Ectodermal cell (in vitro differentiated cells): ENCODE data around the gene LRRC4.
A peak's percentile ranks its signal among the peaks of the same experiment; 100 is the strongest.

Experiments
- H3K27ac ChIP-seq: 2 replicates; pipeline ENCODE4 v1.7.0; 2013; ENCODE audit warnings: mild to moderate bottlenecking, low read depth, low read length; ENCODE audit not compliant: insufficient read depth, poor library complexity, severe bottlenecking
- H3K27me3 ChIP-seq: 2 replicates; pipeline ENCODE4 v1.7.0; 2013; ENCODE audit warnings: mild to moderate bottlenecking, low read length; ENCODE audit not compliant: insufficient read depth, control insufficient read depth, poor library complexity, severe bottlenecking
- H3K36me3 ChIP-seq: one replicate; pipeline ENCODE4 v1.7.0; 2013; ENCODE audit warnings: low read length; ENCODE audit not compliant: control insufficient read depth, insufficient read depth
- H3K4me1 ChIP-seq: one replicate; pipeline ENCODE4 v1.7.0; 2013; ENCODE audit warnings: low read length; ENCODE audit not compliant: control insufficient read depth, insufficient read depth
- H3K4me3 ChIP-seq: 2 replicates; pipeline ENCODE4 v1.7.0; 2013; ENCODE audit warnings: low read depth, low read length, control low read depth; ENCODE audit not compliant: insufficient read depth
- H3K9me3 ChIP-seq: 2 replicates; pipeline ENCODE4 v1.7.0; 2013; ENCODE audit warnings: mild to moderate bottlenecking, low read length, moderate library complexity; ENCODE audit not compliant: control insufficient read depth
- WGBS, 2 experiments: methylation state at CpG; one replicate each; pipeline ENCODE4 v1.1.7; 2013; ENCODE audit warnings: missing lambda C conversion rate in 2 of 2; 5-methylcytosine and 5-hydroxymethylcytosine counted together

Gene LRRC4

DNA sequence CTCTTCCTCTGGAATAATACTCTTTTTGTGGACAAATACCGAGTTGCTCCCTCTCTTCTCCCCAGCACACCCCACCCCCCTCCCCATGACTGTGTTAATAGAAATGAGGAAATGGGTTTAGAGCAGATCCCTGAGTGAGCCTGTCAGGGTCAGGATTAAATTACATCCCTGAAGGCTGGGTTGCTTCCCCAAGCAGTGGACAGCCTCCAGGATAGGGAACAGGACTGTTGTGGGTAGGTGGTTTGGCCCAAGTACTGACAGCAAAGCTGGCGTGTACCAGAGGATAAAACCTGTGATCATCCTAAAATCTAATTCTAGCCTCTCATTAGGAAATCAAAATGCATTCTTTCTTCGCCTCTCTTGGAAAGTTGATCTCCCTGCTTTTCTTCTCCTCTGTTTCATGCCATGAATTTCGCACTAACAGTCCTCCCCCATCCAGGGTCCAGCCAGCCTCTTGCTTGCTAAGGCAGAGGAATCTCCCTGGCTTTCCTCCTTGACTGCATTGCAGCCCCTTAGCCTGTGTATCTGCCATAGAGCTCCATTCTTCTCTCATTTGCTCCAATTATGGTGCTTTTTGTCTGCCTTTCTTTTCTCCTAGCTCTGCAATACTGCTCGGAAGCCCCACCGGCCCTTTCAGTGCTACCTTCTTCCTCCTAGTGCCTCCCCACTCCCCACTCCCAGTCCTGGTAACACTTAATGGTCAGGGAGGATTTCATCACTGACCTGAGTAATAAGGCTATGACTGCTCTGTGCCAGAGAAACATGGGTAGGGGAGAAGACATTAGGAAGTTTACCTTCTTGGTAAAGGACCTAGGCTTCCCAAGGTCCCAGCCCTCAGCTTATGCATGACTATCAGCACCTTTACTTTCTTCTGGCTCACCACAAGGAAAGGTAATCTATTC lies 8.4 kb downstream of the LRRC4 start:
- H3K4me3 ChIP-seq = no peak overlapping the region
- no peaks in the 10 kb centered on the region for H3K36me3 ChIP-seq
- H3K27ac ChIP-seq = no peak overlapping the region
- H3K27me3 ChIP-seq = no peaks in the 10 kb centered on the region
- H3K4me1 ChIP-seq = peaks cover 80% of the 10 kb centered on the region
- H3K9me3 ChIP-seq = no peaks in the 10 kb centered on the region
- WGBS, 2 experiments = 73 to 87% methylated on average over 5 to 6 of the region's 6 CpGs

DNA sequence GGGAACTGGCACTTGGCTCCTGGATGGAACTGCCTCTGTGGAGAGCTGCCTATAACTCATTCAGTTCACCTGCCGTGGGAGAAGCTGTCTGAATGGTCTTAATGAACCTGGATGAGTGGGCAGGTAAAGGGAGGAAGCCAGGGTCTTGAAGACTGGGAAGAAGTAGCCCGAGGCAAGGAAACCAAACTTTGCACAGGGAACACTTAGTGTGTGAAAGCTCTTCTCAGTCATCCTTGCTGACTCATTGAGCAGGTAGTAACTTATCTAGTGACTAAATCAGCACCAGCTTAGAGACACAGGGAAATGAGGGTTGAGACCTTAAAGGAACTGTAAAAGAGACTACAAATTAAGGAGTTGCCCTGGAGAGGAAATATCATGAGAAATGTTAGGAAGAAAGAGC lies 9.9 kb downstream of the LRRC4 start:
- Histone ChIP-seq H3K9me3 (no peaks in the 10 kb centered on the region), H3K4me3 (no peak overlapping the region), H3K27me3 (no peaks in the 10 kb centered on the region), H3K36me3 (no peaks in the 10 kb centered on the region), H3K4me1 (peaks cover 70% of the 10 kb centered on the region), H3K27ac (no peak overlapping the region)
- WGBS, 2 experiments = 93% methylated on average over 2 of the region's 2 CpGs

DNA sequence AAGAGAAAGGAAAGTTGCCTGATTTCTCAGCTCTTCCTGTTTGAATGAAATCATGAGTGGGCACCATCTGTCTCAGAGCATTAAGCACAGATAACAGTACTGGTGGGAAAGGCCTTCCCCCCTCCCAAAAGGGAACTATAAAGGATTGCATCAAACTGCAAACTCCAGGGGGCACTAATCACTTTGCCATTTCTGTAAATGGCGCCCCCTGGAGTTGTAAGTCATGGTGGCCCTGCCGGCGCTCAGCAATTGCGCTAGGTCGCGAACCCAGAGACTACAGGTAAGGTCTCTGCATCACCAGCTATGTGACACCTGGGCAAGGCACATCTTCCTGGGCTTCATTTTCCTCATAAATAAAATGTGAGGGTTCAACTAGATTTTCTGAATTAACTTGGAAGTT lies 11.1 kb downstream of the LRRC4 start:
- H3K9me3 ChIP-seq = no peaks in the 10 kb centered on the region
- H3K36me3 ChIP-seq = no peaks in the 10 kb centered on the region
- WGBS, 2 experiments = 77 to 85% methylated on average over 6 of the region's 6 CpGs
- no peaks in the 10 kb centered on the region for H3K27me3 ChIP-seq
- H3K4me1 ChIP-seq = peaks cover 59% of the 10 kb centered on the region
- H3K4me3 ChIP-seq = no peak overlapping the region
- no peak overlapping the region for H3K27ac ChIP-seq

DNA sequence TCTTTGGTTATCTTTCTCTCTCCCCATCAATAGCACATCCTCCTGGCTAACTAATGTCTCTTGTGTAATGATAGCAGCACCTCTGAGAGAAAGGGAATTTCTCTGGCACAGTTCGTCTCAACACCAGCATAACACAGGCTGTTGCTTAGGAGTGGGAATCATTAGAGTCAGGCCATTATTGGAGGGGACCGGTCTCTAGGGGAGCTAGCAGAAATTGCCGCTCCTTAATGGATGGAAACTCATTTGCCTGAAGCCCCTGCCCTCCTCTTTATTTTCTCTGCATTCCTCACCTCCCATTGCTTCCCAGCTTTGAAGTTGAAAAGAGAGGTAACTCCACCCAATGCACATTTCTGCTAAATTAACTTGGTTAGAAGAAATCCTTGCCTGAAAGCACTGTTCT lies 11.9 kb downstream of the LRRC4 start:
- H3K36me3 ChIP-seq = no peaks in the 10 kb centered on the region
- H3K4me1 ChIP-seq = peaks cover 56% of the 10 kb centered on the region
- no peak overlapping the region for H3K4me3 ChIP-seq
- WGBS, 2 experiments = 17 to 19% methylated on average over 3 of the region's 3 CpGs
- H3K9me3 ChIP-seq = no peaks in the 10 kb centered on the region
- no peaks in the 10 kb centered on the region for H3K27me3 ChIP-seq
- peak overlapping the region; percentile 58 for H3K27ac ChIP-seq

DNA sequence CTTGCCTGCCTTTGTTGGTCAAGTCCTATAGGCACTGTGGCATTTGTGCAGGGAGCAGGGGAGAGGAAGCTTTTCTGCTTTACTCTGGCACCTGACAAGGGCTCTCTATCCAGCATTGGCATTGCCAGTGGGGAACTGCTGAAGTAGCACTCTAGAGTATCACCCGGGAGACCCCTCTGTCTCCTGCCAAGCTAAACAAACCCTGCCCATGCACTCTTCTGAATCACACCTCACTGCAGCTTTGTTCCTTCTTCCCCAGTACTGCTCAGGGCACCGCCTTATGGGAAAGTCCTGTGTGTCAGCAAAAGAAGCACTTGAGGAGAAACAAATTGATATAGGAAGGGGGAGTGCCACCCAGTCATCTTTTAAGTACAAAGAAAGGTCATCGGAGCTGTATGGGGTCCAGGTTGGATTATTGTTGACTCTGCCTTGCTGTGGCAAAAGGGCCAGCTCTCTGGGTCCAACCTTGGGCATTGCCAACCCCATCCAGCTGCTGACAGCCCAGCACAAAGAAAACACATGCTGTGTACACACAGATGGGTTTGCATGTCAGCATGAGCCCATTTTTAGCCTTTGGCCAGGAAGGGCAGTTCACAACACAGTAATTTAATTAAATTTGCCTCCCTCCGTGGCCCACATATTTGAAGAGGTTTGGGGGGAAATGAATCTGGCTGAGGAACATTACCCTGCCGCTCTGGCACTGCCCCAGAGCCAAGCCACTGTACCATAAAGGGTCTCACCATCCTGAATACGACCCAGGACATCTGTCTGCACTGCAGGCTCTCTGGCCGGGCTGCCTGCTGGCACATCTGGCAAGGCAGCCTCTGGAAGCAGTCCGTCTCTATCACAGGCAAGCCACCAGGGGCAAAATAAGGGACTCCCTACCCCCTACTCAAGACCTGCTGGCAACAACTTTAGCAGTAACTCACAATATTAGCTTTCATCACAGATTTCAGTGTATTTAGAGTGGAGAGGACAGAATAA lies 13.1 kb downstream of the LRRC4 start:
- Histone ChIP-seq H3K27ac (peak overlapping the region; percentile 58), H3K4me3 (no peak overlapping the region), H3K36me3 (peaks cover 2% of the 10 kb centered on the region), H3K27me3 (no peaks in the 10 kb centered on the region), H3K9me3 (no peaks in the 10 kb centered on the region), H3K4me1 (peaks cover 49% of the 10 kb centered on the region)
- WGBS, 2 experiments = 69% methylated on average over 8 of the region's 8 CpGs

DNA sequence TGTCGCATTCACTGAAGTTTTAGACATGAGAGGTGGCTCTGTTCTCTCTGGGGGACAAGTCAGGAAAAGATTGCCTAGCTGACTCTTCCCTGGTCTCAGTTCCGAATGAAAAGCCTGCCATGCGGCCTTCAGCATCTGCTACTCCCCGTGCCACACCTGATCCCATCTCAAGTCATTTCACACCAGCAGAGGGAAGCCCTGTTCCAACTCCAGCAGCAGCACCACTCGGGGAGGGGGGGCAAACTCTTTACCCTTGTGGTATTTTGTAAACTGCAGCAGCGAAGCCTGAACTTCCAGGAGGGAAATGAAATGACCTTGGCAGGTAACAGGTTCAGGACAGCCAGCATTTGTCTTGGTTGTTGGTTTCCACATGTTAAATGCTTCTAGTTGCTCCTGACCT lies 13.8 kb downstream of the LRRC4 start:
- no peaks in the 10 kb centered on the region for H3K27me3 ChIP-seq
- peaks cover 49% of the 10 kb centered on the region for H3K4me1 ChIP-seq
- H3K27ac ChIP-seq = no peak overlapping the region
- WGBS, 2 experiments = 80 to 83% methylated on average over 6 of the region's 6 CpGs
- no peak overlapping the region for H3K4me3 ChIP-seq
- H3K36me3 ChIP-seq = peaks cover 3% of the 10 kb centered on the region
- no peaks in the 10 kb centered on the region for H3K9me3 ChIP-seq

DNA sequence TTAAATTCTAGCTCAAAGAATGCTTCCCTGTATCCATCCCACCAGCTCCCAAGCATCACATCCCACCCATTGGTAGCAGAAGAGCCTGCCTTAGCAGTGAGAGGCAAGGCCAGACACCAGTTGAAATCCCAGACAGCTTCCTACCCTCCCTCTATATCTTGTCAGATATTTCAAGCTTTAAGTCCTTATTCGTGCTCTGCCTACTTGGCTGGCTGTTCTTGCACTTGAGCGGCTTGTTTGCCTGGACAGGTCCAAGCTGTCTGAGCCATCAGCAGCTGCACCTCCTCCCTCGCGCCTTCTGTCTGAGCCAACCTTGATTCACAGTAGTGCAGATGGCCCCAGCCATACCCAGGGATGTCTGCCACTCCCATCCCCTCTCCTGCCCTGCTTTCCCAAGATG lies 16.4 kb downstream of the LRRC4 start:
- no peak overlapping the region for H3K27ac ChIP-seq
- no peaks in the 10 kb centered on the region for H3K27me3 ChIP-seq
- peaks cover 3% of the 10 kb centered on the region for H3K36me3 ChIP-seq
- H3K4me1 ChIP-seq = peaks cover 53% of the 10 kb centered on the region
- H3K4me3 ChIP-seq = no peak overlapping the region
- WGBS, 2 experiments = 96 to 97% methylated on average over 4 of the region's 4 CpGs
- no peaks in the 10 kb centered on the region for H3K9me3 ChIP-seq

DNA sequence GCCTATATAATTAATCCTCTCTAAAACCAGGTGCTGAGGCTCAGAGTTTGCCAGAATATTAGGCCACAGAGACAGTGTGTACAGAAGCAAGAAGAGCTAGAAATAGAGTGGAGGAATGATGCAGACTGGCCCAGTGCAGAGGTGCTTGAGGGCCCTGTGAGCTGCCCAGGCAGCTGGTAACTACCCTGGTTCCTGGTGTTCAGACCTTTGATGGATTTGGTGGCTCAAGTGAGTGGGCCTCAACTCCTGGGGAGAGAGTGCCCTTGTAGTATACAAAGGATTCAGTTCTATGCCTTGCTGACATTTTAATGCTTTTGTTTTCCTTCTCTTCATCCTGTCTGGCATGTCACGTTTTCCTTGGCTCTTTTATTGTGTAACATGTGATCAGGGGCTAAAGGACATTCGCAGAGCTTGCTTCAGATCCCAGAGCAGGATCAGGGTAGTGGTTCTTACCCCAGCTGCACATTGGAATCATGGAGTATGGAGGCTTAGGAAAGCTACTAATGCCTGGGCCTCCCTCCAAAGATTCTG lies 20.0 kb downstream of the LRRC4 start:
- no peaks in the 10 kb centered on the region for H3K27me3 ChIP-seq
- H3K36me3 ChIP-seq = peaks cover 3% of the 10 kb centered on the region
- WGBS, 2 experiments = 16 to 22% methylated on average over 2 of the region's 2 CpGs
- peaks cover 29% of the 10 kb centered on the region for H3K4me1 ChIP-seq
- no peaks in the 10 kb centered on the region for H3K9me3 ChIP-seq
- no peak overlapping the region for H3K4me3 ChIP-seq
- H3K27ac ChIP-seq = peak overlapping the region; percentile 9

DNA sequence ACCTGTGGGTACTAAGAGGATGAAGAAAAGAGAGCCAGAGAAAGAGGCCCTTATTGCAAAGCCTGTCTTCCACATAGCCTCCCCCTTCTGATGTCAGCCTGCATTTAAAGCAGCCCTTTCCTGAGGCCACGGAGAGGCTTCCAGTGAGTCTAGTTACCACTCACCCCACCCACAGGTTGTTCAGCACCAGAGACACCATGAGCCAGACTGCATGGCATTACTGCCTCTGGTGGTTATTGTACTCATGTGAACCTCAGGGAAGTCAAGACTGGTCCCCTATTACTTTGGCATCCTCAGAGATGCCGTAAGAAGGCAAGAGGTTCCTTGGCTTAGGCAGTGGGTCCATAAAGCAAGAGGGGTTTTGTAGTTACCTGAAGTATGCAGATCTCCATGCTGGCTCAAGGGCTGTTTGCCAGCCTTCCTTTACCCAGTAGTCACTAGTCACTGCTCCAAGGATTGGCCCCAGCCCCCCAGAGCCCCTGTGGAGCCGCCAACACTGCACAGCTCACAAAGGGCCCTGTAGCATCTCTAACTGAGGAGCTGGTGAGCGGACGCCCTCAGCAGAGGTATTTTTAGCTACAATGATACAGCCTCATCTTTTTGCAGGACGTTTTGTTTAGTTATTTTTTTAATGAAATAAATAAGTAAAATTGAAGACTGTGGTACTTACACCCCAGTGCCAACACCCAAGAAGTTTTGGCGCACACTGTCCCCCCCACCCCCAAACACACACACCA lies 20.7 kb downstream of the LRRC4 start:
- Histone ChIP-seq H3K4me1 (peaks cover 32% of the 10 kb centered on the region), H3K4me3 (no peak overlapping the region), H3K27ac (no peak overlapping the region), H3K36me3 (peaks cover 3% of the 10 kb centered on the region), H3K9me3 (no peaks in the 10 kb centered on the region), H3K27me3 (no peaks in the 10 kb centered on the region)
- WGBS, 2 experiments = 70 to 93% methylated on average over 7 of the region's 7 CpGs
